B cell (primary cell): ENCODE measurements around the gene DNAAF5. TPM values are rescaled to one million over a fixed set of nuclear protein-coding genes. Genes with fewer than 3 reads are reported as not detected.

Experiments
- ATAC-seq: fragments of 200-7000 bp; cut with Tn5 transposase; one replicate; pipeline ENCODE4 v1.10.0; 2021; ENCODE audit warnings: low read depth, mild to moderate bottlenecking, moderate number of reproducible peaks, moderate library complexity
- CTCF ChIA-PET: fragments of 350-600 bp; sonication (Branson Sonifier 250); formaldehyde crosslinking; loops from one replicate; lab custom pipeline; 2021; ENCODE audit warnings: antibody characterized with exemption, inconsistent platforms; lab: Charles Lee
- POLR2A ChIA-PET: fragments of 350-600 bp; sonication (Branson Sonifier 250); formaldehyde crosslinking; loops from one replicate; lab custom pipeline; 2021; ENCODE audit warnings: antibody characterized with exemption; lab: Charles Lee
- DNase-seq: peaks from one replicate; pipeline ENCODE4 v3.0.0; 2013
- H2AFZ ChIP-seq: 2 replicates; pipeline ENCODE4 v1.6.1; 2012; ENCODE audit warnings: mild to moderate bottlenecking, low read depth, low read length; ENCODE audit not compliant: insufficient read depth, poor library complexity, severe bottlenecking
- H3K27ac ChIP-seq, 2 donors: 1 replicate in 1 of 2; 2 replicates in 1 of 2; pipeline ENCODE4 v1.5.1; 2012 to 2013; ENCODE audit warnings: low read length in 2 of 2, mild to moderate bottlenecking in 2 of 2, moderate library complexity in 1 of 2
- H3K27me3 ChIP-seq, 4 experiments: fragments of 200-600 bp in 1 of 4; sonication (generic) in 1 of 4; replicated peaks in 1 of 4; 1 replicate in 2 of 4; 2 replicates in 2 of 4; pipeline versions ENCODE4 v1.6.1 to v1.7.0; 2013 to 2016; ENCODE audit warnings: low read length in 3 of 4, mild to moderate bottlenecking in 2 of 4, mixed read lengths in 1 of 4, moderate library complexity in 1 of 4; ENCODE audit not compliant: insufficient read depth in 4 of 4, control insufficient read depth in 3 of 4; ENCODE audit errors: control extremely low read depth in 1 of 4
- H3K36me3 ChIP-seq, 2 experiments: replicated peaks in 1 of 2; 1 replicate in 1 of 2; 2 replicates in 1 of 2; pipeline versions ENCODE4 v1.6.1 to v1.7.1; 2013; ENCODE audit warnings: low read length in 1 of 2; ENCODE audit not compliant: insufficient read depth in 2 of 2, control insufficient read depth in 1 of 2; ENCODE audit errors: control extremely low read depth in 1 of 2, extremely low read depth in 1 of 2
- H3K4me1 ChIP-seq, 2 donors: fragments of 200-600 bp in 1 of 2; sonication (generic) in 1 of 2; 1 replicate in 1 of 2; 2 replicates in 1 of 2; pipeline versions ENCODE4 v1.5.1 to v1.6.1; 2013 to 2017; ENCODE audit warnings: low read length in 2 of 2; ENCODE audit not compliant: control insufficient read depth in 2 of 2, insufficient read depth in 2 of 2
- H3K4me2 ChIP-seq: replicated peaks from 2 replicates; pipeline ENCODE3; 2012; ENCODE audit warnings: mild to moderate bottlenecking, low read depth, low read length; ENCODE audit not compliant: poor library complexity, severe bottlenecking
- H3K4me3 ChIP-seq, 5 experiments: fragments of 200-600 bp in 1 of 5; sonication (generic) in 1 of 5; 1 replicate in 3 of 5; 2 replicates in 2 of 5; pipeline versions ENCODE4 v1.5.1 to v1.7.0; 2011 to 2016; ENCODE audit warnings: low read length in 4 of 5, mild to moderate bottlenecking in 4 of 5, low read depth in 2 of 5, control low read depth in 1 of 5, moderate library complexity in 1 of 5; ENCODE audit not compliant: insufficient read depth in 1 of 5; ENCODE audit errors: control extremely low read depth in 1 of 5, extremely low read depth in 1 of 5
- H3K79me2 ChIP-seq: fragments of 200-600 bp; sonication (generic); one replicate; pipeline ENCODE4 v1.6.0; 2016; ENCODE audit warnings: low read length; ENCODE audit not compliant: control insufficient read depth, insufficient read depth
- H3K9ac ChIP-seq: fragments of 200-600 bp; sonication (generic); 2 replicates; pipeline ENCODE4 v1.6.1; 2017; ENCODE audit warnings: mild to moderate bottlenecking, low read length, moderate library complexity
- H3K9me3 ChIP-seq, 3 donors: one replicate each; pipeline versions ENCODE4 v1.6.1 to v1.7.1; 2013; ENCODE audit warnings: low read length in 2 of 3; ENCODE audit not compliant: control insufficient read depth in 2 of 3, insufficient read depth in 1 of 3; ENCODE audit errors: control extremely low read depth in 1 of 3
- H4K20me1 ChIP-seq: 2 replicates; pipeline ENCODE4 v1.6.0; 2012; ENCODE audit warnings: mild to moderate bottlenecking, low read length; ENCODE audit not compliant: insufficient read depth, control insufficient read depth, poor library complexity, severe bottlenecking
- H3K27ac Mint-ChIP-seq: one replicate; pipeline ENCODE4 v1.8.0; 2021; ENCODE audit warnings: mixed read lengths
- H3K27me3 Mint-ChIP-seq: one replicate; pipeline ENCODE4 v1.8.0; 2021; ENCODE audit warnings: mixed read lengths
- H3K4me1 Mint-ChIP-seq: one replicate; pipeline ENCODE4 v1.8.0; 2021; ENCODE audit warnings: mixed read lengths
- H3K4me3 Mint-ChIP-seq: one replicate; pipeline ENCODE4 v1.8.0; 2021; ENCODE audit warnings: mixed read lengths
- H3K9me3 Mint-ChIP-seq: one replicate; pipeline ENCODE4 v1.8.0; 2022; ENCODE audit warnings: mixed read lengths; ENCODE audit not compliant: insufficient read depth
- CTCF ChIP-seq: fragments of 200-600 bp; IDR thresholded peaks from one replicate; pipeline ENCODE4 v1.8.0; 2022; ENCODE audit warnings: antibody characterized with exemption, mild to moderate bottlenecking
- EZH2 ChIP-seq: IDR thresholded peaks from 2 replicates; pipeline ENCODE4 v1.6.1; 2012; ENCODE audit warnings: borderline replicate concordance, low read depth, mild to moderate bottlenecking, moderate library complexity, low read length; ENCODE audit not compliant: insufficient read depth, poor library complexity, severe bottlenecking
- WGBS: methylation state at CpG from one replicate; pipeline ENCODE4 v1.1.5; 2013; ENCODE audit warnings: missing lambda C conversion rate; ENCODE audit not compliant: insufficient coverage; 5-methylcytosine and 5-hydroxymethylcytosine counted together
- intact Hi-C: fragments of 100-400 bp; cut with micrococcal nuclease; formaldehyde crosslinking; loops from one replicate; pipeline ENCODE4 v1.10.0; 2022
- polyA plus RNA-seq: library from polyadenylated mRNA; depleted of rRNA; stranded (reverse); fragments of >200 nt; gene quantifications from 2 replicates; pipeline ENCODE4 v1.2.3, GENCODE V29; 2012
- total RNA-seq, 2 donors: library from RNA; stranded (reverse); fragments of 120-200 nt in 1 of 2; gene quantifications; 1 replicate in 1 of 2; 2 replicates in 1 of 2; pipeline versions ENCODE4 v1.2.3 to v1.2.4, GENCODE V29; 2013 to 2022

DNAAF5 gene
- total and polyA plus RNA-seq, 2 donors (not counting 1 experiment from before 2014, with no cell fraction given) = 18.0 to 21.4 TPM

DNA sequence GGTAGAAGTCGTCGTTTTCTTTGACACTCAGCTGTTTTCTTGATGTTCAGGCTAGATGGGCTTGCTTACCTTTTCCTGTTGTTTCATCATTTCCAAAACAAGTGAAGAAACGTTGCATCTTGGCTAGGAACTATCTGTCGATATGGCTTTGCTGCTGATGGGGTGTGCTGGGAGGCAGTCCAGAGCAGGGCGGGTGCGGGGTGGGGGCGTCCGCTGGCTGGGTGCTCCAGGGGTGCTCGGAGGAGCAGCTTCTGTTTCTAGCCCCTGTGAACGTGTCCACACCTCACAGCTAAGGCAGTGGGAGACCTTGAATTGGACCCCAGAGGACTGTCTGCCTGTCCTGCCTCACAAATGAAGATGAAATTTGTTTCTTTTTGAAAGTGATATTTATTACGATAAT lies 98.2 kb downstream of the DNAAF5 start:
- no peak overlapping the region for H3K4me3 ChIP-seq

GRCh38 chr7:825386-825785 lies 98.9 kb downstream of the DNAAF5 start:
- Histone ChIP-seq H3K36me3 (peaks cover 0 to 9% of the 10 kb centered on the region in 2 experiments), H3K27ac (no peak overlapping the region), H3K9me3 (no peaks in the 10 kb centered on the region), H4K20me1 (peaks cover 75% of the 10 kb centered on the region), H3K27me3 (no peaks in the 10 kb centered on the region), H3K79me2 (peaks cover 97% of the 10 kb centered on the region), H3K4me2 (no peak overlapping the region), H3K9ac (no peak overlapping the region), H2AFZ (no peak overlapping the region), H3K4me3 (no peak overlapping the region), H3K4me1 (peaks cover 5 to 9% of the 10 kb centered on the region in 2 donors)
- CTCF ChIA-PET = no interaction called here
- Mint-ChIP-seq H3K9me3 (no peaks in the 10 kb centered on the region), H3K27me3 (no peaks in the 10 kb centered on the region), H3K4me1 (peaks cover 45% of the 10 kb centered on the region), H3K27ac (no peak overlapping the region), H3K4me3 (no peak overlapping the region)
- no peak for ATAC-seq
- no peak for TF ChIP-seq EZH2
- TF ChIP-seq CTCF = no peak
- POLR2A ChIA-PET = no interaction called here
- DNase-seq = no peak
- no CpG with 5 or more reads among the region's 6 CpGs for WGBS
- intact Hi-C loops = no loop called here

More for the DNA sequence above, 98.2 kb downstream of the DNAAF5 start:
- H2AFZ ChIP-seq = no peak overlapping the region
- no peak for TF ChIP-seq EZH2
- TF ChIP-seq CTCF = no peak
- no peak overlapping the region for H3K9ac ChIP-seq
- H3K4me3 Mint-ChIP-seq = no peak overlapping the region
- intact Hi-C loops = no loop called here
- H3K9me3 ChIP-seq = no peaks in the 10 kb centered on the region
- H4K20me1 ChIP-seq = peaks cover 81% of the 10 kb centered on the region
- ATAC-seq (no peak), DNase-seq (no peak)
- POLR2A ChIA-PET = no interaction called here
- H3K36me3 ChIP-seq = peaks cover 0 to 9% of the 10 kb centered on the region in 2 experiments
- peaks cover 97% of the 10 kb centered on the region for H3K79me2 ChIP-seq
- H3K4me2 ChIP-seq = no peak overlapping the region
- H3K9me3 Mint-ChIP-seq = no peaks in the 10 kb centered on the region
- H3K27ac ChIP-seq = no peak overlapping the region
- CTCF ChIA-PET = no interaction called here
- 97% methylated on average over 9 of the region's 11 CpGs for WGBS
- H3K27me3 ChIP-seq = no peaks in the 10 kb centered on the region
- peaks cover 0 to 6% of the 10 kb centered on the region in 2 donors for H3K4me1 ChIP-seq
- H3K27ac Mint-ChIP-seq = no peak overlapping the region
- H3K27me3 Mint-ChIP-seq = no peaks in the 10 kb centered on the region
- peaks cover 43% of the 10 kb centered on the region for H3K4me1 Mint-ChIP-seq
